ENCODE measurements around the gene TNRC6B. TPM values are rescaled to one million over a fixed set of nuclear protein-coding genes. Genes with fewer than 3 reads are reported as not detected.

Gene TNRC6B
- total and polyA plus RNA-seq, 2 experiments from 2014 or later: 46.9 to 87.8 TPM

- DNase-seq (ENCODE audit: low spot score) (no peak), ATAC-seq (no peak)
- Histone ChIP-seq H3K4me2 (no peak overlapping the region), H3K79me2 (replicated peaks; ENCODE audit: insufficient read depth) (peaks cover 15% of the 10 kb centered on the region), H3K36me3 (ENCODE audit: insufficient read depth) (peaks cover 53% of the 10 kb centered on the region), H3K9me2 (ENCODE audit: insufficient read depth) (no peaks in the 10 kb centered on the region), H3K27ac (ENCODE audit: low read depth) (no peak overlapping the region), H2AFZ (no peak overlapping the region), H3K4me1 (ENCODE audit: insufficient read depth) (no peaks in the 10 kb centered on the region), H3K27me3 (ENCODE audit: insufficient read depth) (no peaks in the 10 kb centered on the region), H3K4me3 (no peak overlapping the region), H3F3A (replicated peaks; ENCODE audit: low read depth) (peaks cover 52% of the 10 kb centered on the region), H4K20me1 (replicated peaks; ENCODE audit: insufficient read depth) (peaks cover 12% of the 10 kb centered on the region)
- Mint-ChIP-seq H3K4me1 (peaks cover 6% of the 10 kb centered on the region; the same call in 1 of the 3 replicates), H3K27ac (no peak overlapping the region), H3K36me3 (ENCODE audit: low read depth) (peaks cover 71% of the 10 kb centered on the region), H3K27me3 (ENCODE audit: insufficient read depth, low read depth, poor library complexity) (peaks cover 4% of the 10 kb centered on the region), H3K4me3 (no peak overlapping the region), H3K9me3 (no peaks in the 10 kb centered on the region)
- TF ChIP-seq, protein P1, sequence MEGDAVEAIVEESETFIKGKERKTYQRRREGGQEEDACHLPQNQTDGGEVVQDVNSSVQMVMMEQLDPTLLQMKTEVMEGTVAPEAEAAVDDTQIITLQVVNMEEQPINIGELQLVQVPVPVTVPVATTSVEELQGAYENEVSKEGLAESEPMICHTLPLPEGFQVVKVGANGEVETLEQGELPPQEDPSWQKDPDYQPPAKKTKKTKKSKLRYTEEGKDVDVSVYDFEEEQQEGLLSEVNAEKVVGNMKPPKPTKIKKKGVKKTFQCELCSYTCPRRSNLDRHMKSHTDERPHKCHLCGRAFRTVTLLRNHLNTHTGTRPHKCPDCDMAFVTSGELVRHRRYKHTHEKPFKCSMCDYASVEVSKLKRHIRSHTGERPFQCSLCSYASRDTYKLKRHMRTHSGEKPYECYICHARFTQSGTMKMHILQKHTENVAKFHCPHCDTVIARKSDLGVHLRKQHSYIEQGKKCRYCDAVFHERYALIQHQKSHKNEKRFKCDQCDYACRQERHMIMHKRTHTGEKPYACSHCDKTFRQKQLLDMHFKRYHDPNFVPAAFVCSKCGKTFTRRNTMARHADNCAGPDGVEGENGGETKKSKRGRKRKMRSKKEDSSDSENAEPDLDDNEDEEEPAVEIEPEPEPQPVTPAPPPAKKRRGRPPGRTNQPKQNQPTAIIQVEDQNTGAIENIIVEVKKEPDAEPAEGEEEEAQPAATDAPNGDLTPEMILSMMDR (conservative IDR thresholded peaks at IDR 0.05; ENCODE audit: low read depth in 2 of 2): no peak
Observed at GRCh38 chr22:40368836-40369235, 191.1 kb downstream of the TNRC6B start.

DNA sequence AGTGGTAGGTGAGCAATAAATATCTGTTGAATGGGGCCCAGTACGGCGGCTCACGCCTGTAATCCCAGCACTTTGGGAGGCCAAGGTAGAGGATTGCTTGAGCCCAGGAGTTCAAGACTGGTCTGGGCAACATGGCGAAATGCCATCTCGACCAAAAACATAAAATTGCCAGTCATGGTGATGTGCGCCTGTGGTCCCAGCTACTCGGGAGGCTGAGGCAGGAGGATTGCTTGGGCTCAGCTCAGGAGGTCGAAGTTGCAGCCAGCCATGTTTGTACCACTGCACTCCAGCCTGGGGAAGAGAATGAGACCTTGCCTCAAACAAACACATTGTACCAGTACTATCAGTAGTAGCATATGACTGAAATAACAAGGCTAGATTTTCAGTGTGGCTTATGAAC lies 196.8 kb downstream of the TNRC6B start:
- Mint-ChIP-seq H3K4me1 (peaks cover 6% of the 10 kb centered on the region; the same call in 1 of the 3 replicates), H3K4me3 (no peak overlapping the region), H3K27me3 (ENCODE audit: insufficient read depth, low read depth, poor library complexity) (peaks cover 4% of the 10 kb centered on the region), H3K27ac (no peak overlapping the region), H3K9me3 (no peaks in the 10 kb centered on the region), H3K36me3 (ENCODE audit: low read depth) (peaks cover 19% of the 10 kb centered on the region)
- peaks cover 13% of the 10 kb centered on the region for H4K20me1 ChIP-seq (replicated peaks; ENCODE audit: insufficient read depth)
- H3K79me2 ChIP-seq (replicated peaks; ENCODE audit: insufficient read depth): peaks cover 23% of the 10 kb centered on the region
- no peak overlapping the region for H3K27ac ChIP-seq (ENCODE audit: low read depth)
- no peak overlapping the region for H2AFZ ChIP-seq
- TF ChIP-seq CREB1 (CRISPR knock-in tag; IDR thresholded peaks at IDR 0.05; ENCODE audit: low read depth) (no peak), EZH2 (IDR thresholded peaks at IDR 0.05; ENCODE audit: low read depth, unreplicated experiment) (no peak), POLR2AphosphoS5 (IDR thresholded peaks at IDR 0.05; ENCODE audit: low read depth) (no peak), REST (IDR thresholded peaks at IDR 0.05; ENCODE audit: unreplicated experiment) (no peak), ETS1 (IDR thresholded peaks at IDR 0.05) (no peak)
- no peak for DNase-seq (ENCODE audit: low spot score)
- peaks cover 10% of the 10 kb centered on the region for H3K36me3 ChIP-seq (ENCODE audit: insufficient read depth)
- peaks cover 10% of the 10 kb centered on the region for H3F3A ChIP-seq (replicated peaks; ENCODE audit: low read depth)
- no peak for ATAC-seq
- H3K4me2 ChIP-seq: no peak overlapping the region
- no peak overlapping the region for H3K4me3 ChIP-seq
- no peaks in the 10 kb centered on the region for H3K9me2 ChIP-seq (ENCODE audit: insufficient read depth)
- no peaks in the 10 kb centered on the region for H3K4me1 ChIP-seq (ENCODE audit: insufficient read depth)
- H3K27me3 ChIP-seq (ENCODE audit: insufficient read depth): no peaks in the 10 kb centered on the region

Measured in GM23338 (cell line).